ENCODE measurements around the gene GAS6.
"Not testable (repeated sequence)": the region's sequence is repeated elsewhere in the genome, so short reads cannot be mapped to it uniquely, and the experiment has no call there.

Gene GAS6

GRCh38 chr13:113805431-113806103, 58.3 kb downstream of the GAS6 start:
- Mint-ChIP-seq H3K27me3 (peaks cover 9% of the 10 kb centered on the region), H3K4me1 (ENCODE audit: low read depth) (no peaks in the 10 kb centered on the region), H3K9me3 (peaks cover 42% of the 10 kb centered on the region), H3K36me3 (ENCODE audit: low read depth) (no peaks in the 10 kb centered on the region), H3K27ac (no peak overlapping the region), H3K4me3 (no peak overlapping the region)
- intact Hi-C loops (cut with micrococcal nuclease), result no loop called here

GRCh38 chr13:113804703-113805430, 59.0 kb downstream of the GAS6 start:
- Mint-ChIP-seq H3K9me3 (peaks cover 35% of the 10 kb centered on the region), H3K27me3 (peaks cover 9% of the 10 kb centered on the region), H3K36me3 (ENCODE audit: low read depth) (no peaks in the 10 kb centered on the region), H3K4me3 (no peak overlapping the region), H3K4me1 (ENCODE audit: low read depth) (no peaks in the 10 kb centered on the region), H3K27ac (no peak overlapping the region)
- intact Hi-C loops (cut with micrococcal nuclease), result no loop called here

DNA sequence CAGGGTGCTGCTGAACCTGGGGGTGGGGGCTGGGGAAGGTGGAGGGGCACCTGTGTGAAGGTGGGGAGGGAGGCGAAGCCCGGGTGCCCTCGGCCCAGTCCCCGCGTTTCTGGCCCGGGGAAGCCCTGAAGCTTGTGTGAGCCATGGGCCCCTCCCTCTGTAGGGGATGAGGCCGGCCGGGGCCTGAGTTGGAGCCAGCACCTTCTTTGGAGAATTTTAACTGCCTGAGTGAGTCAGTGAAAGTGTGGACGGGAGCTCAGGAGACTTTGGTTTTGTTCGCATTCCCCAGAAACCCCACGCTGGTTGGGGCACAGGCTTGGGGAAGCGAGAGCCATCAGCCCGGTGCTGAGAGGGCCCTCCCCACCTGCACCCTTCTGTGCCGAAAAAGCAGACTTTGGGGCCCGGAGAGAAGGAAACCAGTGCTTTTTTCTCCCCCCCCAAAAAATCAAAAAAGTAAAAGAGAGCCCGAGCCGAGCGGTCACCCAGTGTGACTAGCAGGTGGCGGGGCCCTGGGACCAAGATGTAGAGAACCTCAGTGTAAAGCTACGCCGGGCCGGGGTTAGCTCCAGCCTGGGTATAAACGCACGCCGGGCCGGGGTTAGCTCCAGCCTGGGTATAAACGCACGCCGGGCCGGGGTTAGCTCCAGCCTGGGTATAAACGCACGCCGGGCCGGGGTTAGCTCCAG, 59.7 kb downstream of the GAS6 start:
- Mint-ChIP-seq H3K9me3 (peaks cover 28% of the 10 kb centered on the region), H3K4me1 (ENCODE audit: low read depth) (no peaks in the 10 kb centered on the region), H3K36me3 (ENCODE audit: low read depth) (no peaks in the 10 kb centered on the region), H3K4me3 (no peak overlapping the region), H3K27me3 (peaks cover 9% of the 10 kb centered on the region), H3K27ac (no peak overlapping the region)
- intact Hi-C loops (cut with micrococcal nuclease), result no loop called here

DNA sequence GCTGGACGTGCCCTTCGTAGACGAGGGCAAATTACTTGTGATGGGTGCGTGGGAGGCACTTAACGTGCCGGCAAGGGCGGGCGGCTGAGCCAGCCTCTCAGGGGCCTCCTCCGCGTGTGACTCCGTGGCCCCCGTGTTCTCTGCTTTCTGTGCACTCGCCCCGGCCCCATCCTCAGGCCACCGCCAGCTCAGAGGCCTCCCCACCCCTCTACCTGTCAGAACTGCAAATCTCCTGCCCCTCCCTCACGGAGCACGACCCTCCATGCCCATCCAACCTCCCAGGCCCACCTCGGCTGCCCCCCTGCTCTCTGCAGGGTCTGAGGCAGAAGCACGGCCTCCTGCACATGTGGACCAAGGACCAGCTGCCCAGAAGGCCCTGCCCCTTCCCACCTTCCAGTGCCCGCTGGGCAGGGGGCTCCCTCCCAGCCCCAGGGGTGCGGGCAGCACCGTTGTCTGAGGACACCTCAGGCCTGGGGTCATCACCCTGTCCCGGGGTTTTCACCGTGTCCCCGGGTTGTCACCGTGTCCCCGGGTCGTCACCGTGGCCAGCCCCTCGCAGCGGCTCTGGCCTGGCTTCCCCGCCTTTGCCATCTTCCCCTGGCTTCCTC, 60.4 kb downstream of the GAS6 start:
- H3K4me1 Mint-ChIP-seq (ENCODE audit: low read depth), result no peaks in the 10 kb centered on the region
- intact Hi-C loops (cut with micrococcal nuclease), result no loop called here
- peaks cover 9% of the 10 kb centered on the region for H3K27me3 Mint-ChIP-seq
- peaks cover 22% of the 10 kb centered on the region for H3K9me3 Mint-ChIP-seq
- H3K4me3 Mint-ChIP-seq, result no peak overlapping the region
- no peak overlapping the region for H3K27ac Mint-ChIP-seq
- H3K36me3 Mint-ChIP-seq (ENCODE audit: low read depth), result no peaks in the 10 kb centered on the region

DNA sequence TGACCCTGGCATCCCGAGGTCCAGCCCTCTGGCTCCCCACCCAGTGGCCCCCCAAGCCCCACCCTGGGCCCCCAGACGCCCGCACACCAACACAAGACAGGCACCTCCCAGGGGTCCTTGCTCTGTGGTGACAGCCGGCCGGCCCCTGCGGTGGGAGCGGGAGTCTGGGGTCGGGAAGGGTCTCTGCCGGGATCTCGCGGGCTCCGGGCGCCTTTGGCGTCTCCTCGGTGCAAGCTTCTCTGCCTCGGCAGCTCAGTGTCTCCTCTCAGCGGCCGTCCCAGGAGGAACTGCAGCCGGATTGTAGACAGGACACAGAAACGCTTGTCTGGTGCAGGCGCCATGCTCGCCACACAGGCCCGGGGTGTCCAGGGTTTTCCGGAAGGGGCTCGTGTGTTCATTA, 61.1 kb downstream of the GAS6 start:
- intact Hi-C loops (cut with micrococcal nuclease), result no loop called here
- H3K27ac Mint-ChIP-seq, result no peak overlapping the region
- H3K9me3 Mint-ChIP-seq, result peaks cover 14% of the 10 kb centered on the region
- H3K36me3 Mint-ChIP-seq (ENCODE audit: low read depth), result no peaks in the 10 kb centered on the region
- H3K4me1 Mint-ChIP-seq (ENCODE audit: low read depth), result no peaks in the 10 kb centered on the region
- H3K27me3 Mint-ChIP-seq, result peaks cover 9% of the 10 kb centered on the region
- H3K4me3 Mint-ChIP-seq, result no peak overlapping the region

- intact Hi-C loops (cut with micrococcal nuclease), result no loop called here
- Mint-ChIP-seq H3K4me1 (ENCODE audit: low read depth) (no peaks in the 10 kb centered on the region), H3K4me3 (no peak overlapping the region), H3K27ac (no peak overlapping the region), H3K9me3 (peaks cover 11% of the 10 kb centered on the region), H3K36me3 (ENCODE audit: low read depth) (no peaks in the 10 kb centered on the region), H3K27me3 (peaks cover 10% of the 10 kb centered on the region)
Measured at GRCh38 chr13:113802090-113802531, 61.8 kb downstream of the GAS6 start.

- no peaks in the 10 kb centered on the region for H3K36me3 Mint-ChIP-seq (ENCODE audit: low read depth)
- H3K4me3 Mint-ChIP-seq, result no peak overlapping the region
- peaks cover 11% of the 10 kb centered on the region for H3K27me3 Mint-ChIP-seq
- no peak overlapping the region for H3K27ac Mint-ChIP-seq
- intact Hi-C loops (cut with micrococcal nuclease), result no loop called here
- peaks cover 11% of the 10 kb centered on the region for H3K9me3 Mint-ChIP-seq
- no peaks in the 10 kb centered on the region for H3K4me1 Mint-ChIP-seq (ENCODE audit: low read depth)
Measured at GRCh38 chr13:113801289-113801961, 62.5 kb downstream of the GAS6 start.

DNA sequence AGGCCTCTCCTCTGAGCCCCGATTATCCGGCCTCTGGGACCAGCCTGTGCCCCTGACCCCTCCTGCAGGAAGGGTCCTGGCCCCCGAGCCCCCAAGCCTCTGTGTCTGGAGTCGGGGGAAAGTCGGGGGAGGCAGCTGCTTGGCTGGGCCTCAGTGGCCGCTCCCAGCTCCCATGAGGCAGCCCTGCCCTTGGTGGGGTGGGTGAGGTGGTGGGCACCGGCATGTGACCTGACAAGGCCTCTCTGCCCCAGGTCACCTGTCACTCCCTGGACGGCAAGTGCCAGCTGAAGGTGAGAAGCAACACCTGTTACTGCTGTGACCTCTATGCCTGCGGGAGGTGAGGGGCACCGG, 63.3 kb downstream of the GAS6 start:
- H3K27me3 Mint-ChIP-seq, result peaks cover 11% of the 10 kb centered on the region

DNA sequence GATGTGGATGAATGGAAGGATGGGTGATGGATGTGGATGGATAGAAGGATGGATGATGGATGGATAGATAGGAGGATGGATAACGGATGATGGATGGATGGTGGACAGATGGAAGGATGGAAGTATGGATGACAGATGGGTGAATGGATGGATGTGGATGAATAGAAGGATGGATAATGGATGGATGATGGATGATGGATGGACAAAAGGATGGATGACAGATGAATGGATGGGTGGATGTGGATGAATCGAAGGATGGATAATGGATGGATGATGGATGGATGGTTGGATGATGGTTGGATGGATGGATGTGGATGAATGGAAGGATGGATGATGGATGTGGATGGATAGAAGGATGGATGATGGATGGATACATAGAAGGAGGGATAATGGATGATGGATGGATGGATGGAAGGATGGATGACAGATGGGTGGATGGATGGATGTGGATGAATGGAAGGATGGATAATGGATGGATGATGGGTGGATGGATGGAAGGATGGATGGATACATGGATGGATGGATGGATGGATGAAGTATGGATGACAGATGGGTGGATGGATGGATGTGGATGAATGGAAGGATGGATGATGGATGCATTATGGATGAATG, 65.6 kb downstream of the GAS6 start:
- Mint-ChIP-seq H3K4me1 (ENCODE audit: low read depth) (no peaks in the 10 kb centered on the region), H3K4me3 (no peak overlapping the region), H3K9me3 (no peaks in the 10 kb centered on the region), H3K27ac (no peak overlapping the region), H3K27me3 (peaks cover 5% of the 10 kb centered on the region), H3K36me3 (ENCODE audit: low read depth) (no peaks in the 10 kb centered on the region)
- intact Hi-C loops (cut with micrococcal nuclease), result no loop called here

More for the DNA sequence above, 63.3 kb downstream of the GAS6 start:
- H3K36me3 Mint-ChIP-seq (ENCODE audit: low read depth), result no peaks in the 10 kb centered on the region
- H3K4me1 Mint-ChIP-seq (ENCODE audit: low read depth), result no peaks in the 10 kb centered on the region
- peaks cover 2% of the 10 kb centered on the region for H3K9me3 Mint-ChIP-seq
- no peak overlapping the region for H3K4me3 Mint-ChIP-seq
- intact Hi-C loops (cut with micrococcal nuclease), result no loop called here
- no peak overlapping the region for H3K27ac Mint-ChIP-seq

- intact Hi-C loops (cut with micrococcal nuclease), result no loop called here
- peaks cover 1% of the 10 kb centered on the region for H3K27me3 Mint-ChIP-seq
- no peaks in the 10 kb centered on the region for H3K36me3 Mint-ChIP-seq (ENCODE audit: low read depth)
- H3K9me3 Mint-ChIP-seq, result no peaks in the 10 kb centered on the region
- H3K27ac Mint-ChIP-seq, result no peak overlapping the region
- H3K4me3 Mint-ChIP-seq, result no peak overlapping the region
- no peaks in the 10 kb centered on the region for H3K4me1 Mint-ChIP-seq (ENCODE audit: low read depth)
Measured at GRCh38 chr13:113796964-113797676, 66.8 kb downstream of the GAS6 start.

GRCh38 chr13:113796211-113796963, 67.5 kb downstream of the GAS6 start:
- intact Hi-C loops (cut with micrococcal nuclease), result no loop called here
- no peaks in the 10 kb centered on the region for H3K4me1 Mint-ChIP-seq (ENCODE audit: low read depth)
- no peaks in the 10 kb centered on the region for H3K9me3 Mint-ChIP-seq
- no peak overlapping the region for H3K4me3 Mint-ChIP-seq
- no peak overlapping the region for H3K27ac Mint-ChIP-seq
- no peaks in the 10 kb centered on the region for H3K36me3 Mint-ChIP-seq (ENCODE audit: low read depth)
- H3K27me3 Mint-ChIP-seq, result peaks cover 1% of the 10 kb centered on the region

DNA sequence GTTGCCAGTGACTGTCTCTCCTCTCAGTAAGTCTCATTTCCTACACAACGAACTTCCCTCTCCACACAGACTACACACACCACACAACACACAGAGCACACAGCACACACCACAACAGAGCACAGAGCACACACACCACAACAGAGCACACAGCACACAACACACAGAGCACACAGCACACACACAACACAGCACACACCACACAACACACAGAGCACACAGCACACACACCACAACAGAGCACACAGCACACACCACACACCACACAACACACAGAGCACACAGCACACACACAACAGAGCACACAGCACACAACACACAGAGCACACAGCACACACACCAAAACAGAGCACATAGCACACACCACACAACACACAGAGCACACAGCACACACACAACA, 68.5 kb downstream of the GAS6 start:
- H3K36me3 Mint-ChIP-seq (ENCODE audit: low read depth); H3K27me3 Mint-ChIP-seq; H3K9me3 Mint-ChIP-seq; H3K4me3 Mint-ChIP-seq; intact Hi-C loops (cut with micrococcal nuclease); H3K27ac Mint-ChIP-seq; H3K4me1 Mint-ChIP-seq (ENCODE audit: low read depth): not testable (repeated sequence)
